NCI-H1930 (cell line): ENCODE data around the gene R3HDM4.
A peak's percentile ranks its signal among the peaks of the same experiment; 100 is the strongest.
"Not testable (repeated sequence)": the region's sequence is repeated elsewhere in the genome, so short reads cannot be mapped to it uniquely, and the experiment has no call there.

Source experiments
- DNase-seq, 2 experiments: peaks; one replicate each; lab custom pipeline; 2025; lab: John Stamatoyannopoulos, UW

The R3HDM4 gene

GRCh38 chr19:913080-913748, at the start of gene R3HDM4:
R3HDM4 (minus strand) TSS chr19:913219; CDS start chr19:913157, 62 bp downstream.
- DNase-seq, result peak; percentile 34 to 44

GRCh38 chr19:961866-962620, 49.0 kb upstream of the R3HDM4 start:
- no peak for DNase-seq

GRCh38 chr19:960601-960938, 47.6 kb upstream of the R3HDM4 start:
- DNase-seq, result no peak

GRCh38 chr19:960020-960419, 47.0 kb upstream of the R3HDM4 start:
- DNase-seq, result no peak

GRCh38 chr19:958967-959855, 46.2 kb upstream of the R3HDM4 start:
- DNase-seq, result no peak

- not testable (repeated sequence) for DNase-seq
Measured at GRCh38 chr19:957578-957977, 44.6 kb upstream of the R3HDM4 start.

GRCh38 chr19:956766-957440, 43.9 kb upstream of the R3HDM4 start:
- DNase-seq, result no peak

GRCh38 chr19:955803-956765, 43.1 kb upstream of the R3HDM4 start:
- no peak for DNase-seq

GRCh38 chr19:954672-955494, 41.9 kb upstream of the R3HDM4 start:
- DNase-seq, result no peak

GRCh38 chr19:954272-954671, 41.3 kb upstream of the R3HDM4 start:
- DNase-seq, result no peak

GRCh38 chr19:953445-954271, 40.6 kb upstream of the R3HDM4 start:
- no peak for DNase-seq

- DNase-seq, result no peak
Measured at GRCh38 chr19:952680-953444, 39.8 kb upstream of the R3HDM4 start.

- DNase-seq, result no peak
Measured at GRCh38 chr19:952049-952679, 39.1 kb upstream of the R3HDM4 start.

- no peak for DNase-seq
Measured at GRCh38 chr19:950352-951066, 37.5 kb upstream of the R3HDM4 start.

- DNase-seq, result no peak
Measured at GRCh38 chr19:948842-949496, 36.0 kb upstream of the R3HDM4 start.

GRCh38 chr19:947707-948539, 34.9 kb upstream of the R3HDM4 start:
- no peak for DNase-seq
